IPS-11a (cell line): ENCODE data around the gene YIPF6.
"Not testable (repeated sequence)": the region's sequence is repeated elsewhere in the genome, so short reads cannot be mapped to it uniquely, and the experiment has no call there.

Source experiments
- H3K4me3 ChIP-seq: one replicate; pipeline ENCODE4 v1.5.1; 2013; ENCODE audit warnings: low read depth, low read length, control low read depth

YIPF6 gene

DNA sequence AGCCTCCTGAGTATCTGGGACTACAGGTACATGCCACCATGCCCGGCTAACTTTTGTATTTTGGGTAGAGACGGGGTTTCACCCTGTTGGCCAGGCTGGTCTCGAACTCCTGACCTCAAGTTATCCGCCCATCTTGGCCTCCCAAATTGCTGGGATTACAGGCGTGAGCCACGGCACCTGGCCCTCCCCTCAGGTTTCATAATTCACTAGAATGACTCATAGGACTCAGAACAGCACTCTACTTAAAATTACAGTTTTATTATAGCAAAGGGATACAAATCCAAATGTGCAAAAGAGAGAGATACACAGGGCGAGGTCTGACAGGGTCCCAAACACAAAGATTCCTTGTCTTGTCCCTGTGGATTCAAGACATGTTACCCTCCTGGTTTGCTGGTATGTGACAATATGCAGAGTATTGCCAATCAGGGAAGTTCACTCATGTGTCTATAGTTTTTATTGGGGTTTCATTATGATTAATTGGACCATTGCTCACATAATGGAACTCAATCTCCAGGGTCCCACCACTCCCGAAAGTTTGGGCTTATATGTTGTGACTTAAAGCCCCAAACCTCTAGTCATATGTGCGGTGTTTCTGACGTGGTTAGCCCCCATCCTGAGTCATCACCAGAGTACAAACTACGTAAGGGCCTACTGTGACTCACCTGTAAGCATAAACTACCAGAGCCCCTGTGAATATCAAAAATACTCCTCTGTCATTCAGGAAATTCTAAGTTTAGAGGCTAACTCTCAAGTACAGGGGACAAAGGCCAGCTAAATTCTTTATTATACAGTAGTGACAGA is 5.2 kb downstream of the YIPF6 start:
- H3K4me3 ChIP-seq = no peak overlapping the region

DNA sequence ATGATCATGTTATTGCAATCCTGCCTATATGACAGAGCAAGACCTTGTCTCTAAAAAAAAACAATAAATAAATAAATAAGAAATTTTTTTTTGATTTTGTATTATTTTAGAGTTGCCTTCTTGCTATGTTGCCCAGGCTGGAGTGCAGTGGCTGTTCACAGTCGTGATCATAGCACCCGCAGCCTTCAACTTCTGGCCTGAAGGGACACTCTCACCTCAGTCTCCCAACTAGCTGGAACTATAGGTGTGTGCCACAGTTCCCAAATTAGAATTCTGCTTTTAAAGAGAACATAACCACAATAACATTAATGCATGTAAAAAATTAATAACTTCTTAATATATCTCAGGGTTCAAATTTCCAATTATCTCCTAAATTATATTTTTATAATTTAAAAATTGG is 7.8 kb downstream of the YIPF6 start:
- no peak overlapping the region for H3K4me3 ChIP-seq

DNA sequence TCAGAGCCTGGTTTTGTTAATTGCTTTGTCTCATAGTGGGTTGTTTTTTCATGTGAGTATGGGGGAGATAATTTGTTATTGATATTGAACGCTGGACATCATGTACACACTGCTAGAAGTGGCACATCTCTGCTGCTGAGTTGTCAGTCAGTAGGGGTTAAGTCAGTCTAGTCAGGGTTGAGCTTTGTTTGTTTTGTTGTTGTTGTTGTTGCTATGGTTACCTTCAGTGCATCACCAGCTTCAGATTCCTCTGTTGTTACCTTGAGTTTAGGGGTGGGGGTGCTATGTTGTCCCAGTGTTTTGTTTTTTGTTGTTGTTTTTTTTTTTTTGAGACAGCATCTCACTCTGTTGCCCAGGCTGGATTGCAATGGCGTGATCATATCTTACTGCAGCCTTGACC is 9.9 kb downstream of the YIPF6 start:
- H3K4me3 ChIP-seq = no peak overlapping the region

DNA sequence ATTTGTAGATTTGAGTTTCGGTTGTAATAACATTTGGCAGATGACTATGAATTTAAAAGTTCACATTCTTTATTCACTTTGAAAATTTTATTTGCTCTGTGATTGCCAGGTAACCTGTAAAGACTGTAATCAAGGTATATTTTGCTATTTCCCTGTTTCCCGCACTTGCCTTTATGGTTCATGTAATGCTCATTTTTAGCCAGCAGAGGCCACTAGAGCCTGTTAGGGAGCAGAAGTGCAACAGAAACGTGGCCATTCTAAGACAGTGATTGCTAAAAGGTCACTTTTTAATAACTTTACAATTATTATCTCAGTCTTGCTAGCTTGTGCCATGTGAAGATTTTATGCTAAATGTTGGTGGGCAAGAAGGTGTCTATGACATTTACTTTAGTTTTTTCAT is 12.4 kb downstream of the YIPF6 start:
- H3K4me3 ChIP-seq = no peak overlapping the region

DNA sequence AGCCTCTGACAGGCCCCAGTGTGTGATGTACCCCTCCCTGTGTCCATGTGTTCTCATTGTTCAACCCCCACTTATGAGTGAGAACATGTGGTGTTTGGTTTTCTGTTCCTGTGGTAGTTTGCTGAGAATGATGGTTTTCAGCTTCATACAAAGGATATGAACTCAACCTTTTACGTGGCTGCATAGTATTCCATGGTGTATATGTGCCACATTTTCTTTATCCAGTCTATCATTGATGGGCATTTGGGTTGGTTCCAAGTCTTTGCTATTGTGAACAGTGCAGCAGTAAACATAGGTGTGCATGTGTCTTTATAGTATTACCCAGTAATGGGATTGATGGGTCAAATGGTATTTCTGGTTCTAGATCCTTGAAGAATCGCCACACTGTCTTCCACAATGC is 25.8 kb downstream of the YIPF6 start:
- not testable (repeated sequence) for H3K4me3 ChIP-seq

DNA sequence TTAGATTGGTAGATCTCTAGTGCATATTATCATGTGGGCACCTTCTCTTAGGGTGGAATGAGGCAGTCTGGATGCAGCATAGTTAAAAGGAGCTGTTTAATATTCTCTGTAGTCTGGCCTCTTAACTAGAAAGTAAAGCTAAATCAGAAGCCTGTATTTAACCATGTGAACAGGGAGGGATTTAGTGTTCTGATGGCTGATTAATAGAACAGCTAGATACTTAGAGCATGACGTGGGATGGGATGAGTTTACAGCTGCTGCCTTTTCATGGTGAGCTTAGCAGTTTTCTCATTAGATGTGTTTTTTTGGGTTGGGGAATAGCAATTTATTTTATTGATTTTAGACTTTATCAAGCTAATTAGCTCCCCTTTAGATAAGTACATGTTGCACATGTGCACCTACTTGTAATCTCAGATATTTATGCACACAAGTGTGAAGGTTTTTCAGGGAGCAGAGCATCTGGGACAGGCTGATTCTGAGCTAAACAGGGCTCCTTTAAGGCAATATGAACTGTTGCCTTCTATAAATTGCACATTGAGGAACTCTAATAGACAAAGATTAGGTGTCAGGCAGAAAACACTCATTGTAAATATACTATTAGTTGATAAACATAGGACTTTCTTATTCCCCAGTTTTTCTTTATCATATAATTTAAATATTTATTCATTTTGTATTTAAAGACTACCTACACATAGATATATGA is 34.1 kb downstream of the YIPF6 start:
- no peak overlapping the region for H3K4me3 ChIP-seq

DNA sequence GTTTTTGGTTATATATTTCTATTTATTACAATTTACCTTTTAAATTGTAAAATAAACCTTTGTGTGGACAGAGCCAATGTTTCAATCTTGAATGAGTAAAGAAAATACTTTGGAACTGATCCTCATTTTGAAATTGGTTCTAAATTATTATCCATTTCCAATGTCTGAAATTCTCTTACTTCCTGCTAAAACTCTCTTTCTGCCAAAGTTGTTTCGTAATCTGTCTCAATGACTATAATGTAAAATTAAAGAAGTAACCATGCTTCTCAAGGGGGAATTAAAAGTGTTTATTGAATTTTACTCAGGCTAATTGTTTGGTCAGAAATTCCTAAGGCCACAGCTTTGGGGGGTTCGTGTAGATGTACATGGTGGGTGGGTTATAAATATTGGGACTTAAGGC is 34.8 kb downstream of the YIPF6 start:
- H3K4me3 ChIP-seq = no peak overlapping the region

DNA sequence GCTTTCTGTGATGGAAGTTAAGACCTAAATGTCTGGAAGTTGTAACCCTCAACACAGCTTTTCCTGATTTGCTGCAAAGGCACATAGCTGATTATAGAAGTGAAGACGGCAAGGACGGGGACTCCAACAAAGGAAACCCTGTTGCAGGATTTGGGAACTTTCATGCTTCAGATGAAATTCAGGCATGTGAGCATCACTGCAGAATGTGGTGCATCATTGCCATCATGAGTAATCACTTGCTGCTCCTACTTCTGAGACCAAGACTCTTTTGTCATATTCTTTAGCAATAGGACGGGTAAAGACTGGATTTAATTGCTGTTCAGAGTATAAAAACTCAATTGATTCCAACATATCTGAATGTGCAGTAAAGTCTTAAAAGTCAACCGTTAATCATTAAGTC is 35.8 kb downstream of the YIPF6 start:
- H3K4me3 ChIP-seq = no peak overlapping the region

DNA sequence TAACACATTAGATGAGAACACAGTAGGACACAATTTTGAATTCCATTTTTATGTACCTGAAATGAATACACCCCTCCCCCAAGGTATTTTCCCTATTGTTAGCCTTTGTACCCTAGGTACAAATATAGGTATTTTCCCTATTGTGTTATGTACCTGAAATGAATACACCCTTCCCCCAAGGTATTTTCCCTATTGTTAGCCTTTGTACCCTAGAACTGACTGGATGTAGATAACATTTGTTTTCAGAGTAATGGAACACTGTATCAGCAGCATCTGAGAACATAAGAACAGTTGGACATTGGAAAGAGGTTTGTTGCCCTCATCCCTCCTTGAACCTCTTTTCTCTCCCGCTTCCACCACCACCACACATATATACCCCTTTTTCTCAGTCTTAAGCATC is 37.6 kb downstream of the YIPF6 start:
- H3K4me3 ChIP-seq = no peak overlapping the region

DNA sequence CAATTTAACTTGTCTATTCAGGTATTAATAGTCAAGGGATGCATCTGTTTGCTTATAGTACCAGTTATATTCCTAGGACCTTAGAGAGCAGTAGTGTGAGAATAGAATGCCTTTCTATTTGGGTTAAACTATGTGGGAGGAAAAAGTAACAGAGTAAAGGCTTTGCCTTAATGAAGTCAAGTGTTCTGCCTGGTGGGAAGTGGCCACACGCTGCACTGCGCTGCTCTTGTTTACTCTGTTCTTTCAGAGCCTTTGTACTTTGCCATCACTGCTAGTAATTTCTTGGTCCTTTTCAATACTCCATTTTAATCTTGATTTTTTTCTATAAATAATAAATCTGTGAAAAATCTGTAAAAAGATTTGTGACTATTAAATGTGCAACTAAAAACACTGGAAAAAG is 38.0 kb downstream of the YIPF6 start:
- no peak overlapping the region for H3K4me3 ChIP-seq

DNA sequence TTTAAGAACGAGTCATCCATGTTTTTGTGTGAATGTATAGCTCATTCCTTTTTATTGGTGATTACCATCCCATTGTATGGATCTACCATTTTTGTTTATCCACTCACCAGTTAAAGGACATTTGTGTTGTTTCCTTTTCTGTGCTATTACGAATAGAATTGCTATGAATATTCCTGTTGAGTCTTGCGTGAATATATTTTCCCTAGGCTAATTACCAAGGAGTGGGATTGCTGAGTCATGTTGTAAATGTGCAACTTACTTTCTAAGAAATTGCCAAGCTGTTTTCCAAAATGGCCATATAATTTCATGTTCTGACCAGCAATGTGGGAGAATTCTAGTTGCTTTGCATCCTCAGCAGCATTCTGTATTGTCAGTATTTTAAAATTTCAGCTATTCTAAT is 51.3 kb downstream of the YIPF6 start:
- no peak overlapping the region for H3K4me3 ChIP-seq

DNA sequence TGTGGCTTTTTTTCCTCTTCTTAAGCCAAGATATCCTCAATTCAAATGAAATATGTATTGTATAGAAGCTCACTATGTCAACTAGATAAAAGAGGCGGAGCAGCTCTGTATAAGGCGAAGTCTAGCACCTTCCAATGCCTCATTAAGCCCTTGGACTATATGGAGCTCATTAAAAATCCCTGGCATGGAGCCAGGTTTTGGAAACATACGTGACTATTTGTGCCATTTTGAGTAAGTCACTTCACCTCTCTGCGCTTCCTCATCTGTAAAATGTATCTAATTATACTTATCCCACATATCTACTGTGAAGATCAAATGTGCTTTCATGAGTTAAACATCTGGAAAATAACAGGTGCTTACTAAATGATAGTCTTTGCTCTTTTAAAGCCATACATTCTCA is 57.2 kb downstream of the YIPF6 start:
- H3K4me3 ChIP-seq = no peak overlapping the region

DNA sequence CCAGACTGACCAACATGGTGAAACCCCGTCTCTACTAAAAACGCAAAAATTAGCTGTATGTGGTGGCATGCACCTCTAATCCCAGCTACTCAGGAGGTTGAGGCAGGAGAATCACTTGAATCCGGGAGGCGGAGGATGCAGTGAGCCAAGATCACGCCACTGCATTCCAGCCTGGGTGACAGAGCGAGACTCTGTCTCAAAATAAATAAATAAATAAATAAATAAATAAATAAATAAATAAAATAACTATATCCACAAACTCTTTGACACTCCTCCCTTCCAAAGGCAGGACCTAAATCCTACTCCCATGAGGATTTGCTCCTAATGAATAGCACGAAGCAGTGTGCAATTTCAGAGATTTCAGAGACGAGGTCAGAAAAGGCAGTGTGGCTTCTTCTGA is 58.3 kb downstream of the YIPF6 start:
- H3K4me3 ChIP-seq = not testable (repeated sequence)

DNA sequence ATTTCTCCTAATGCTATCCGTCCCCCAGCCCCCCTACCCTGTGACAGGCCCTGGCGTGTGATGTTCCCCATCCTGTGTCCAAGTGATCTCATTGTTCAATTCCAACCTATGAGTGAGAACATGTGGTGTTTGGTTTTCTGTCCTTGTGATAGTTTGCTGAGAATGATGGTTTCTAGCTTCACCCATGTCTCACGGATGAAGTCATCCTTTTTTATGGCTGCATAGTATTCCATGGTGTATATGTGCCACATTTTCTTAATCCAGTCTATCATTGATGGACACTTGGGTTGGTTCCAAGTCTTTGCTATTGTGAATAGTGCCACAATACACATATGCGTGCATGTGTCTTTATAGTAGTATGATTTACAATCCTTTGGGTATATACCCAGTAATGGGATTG is 61.1 kb downstream of the YIPF6 start:
- not testable (repeated sequence) for H3K4me3 ChIP-seq

DNA sequence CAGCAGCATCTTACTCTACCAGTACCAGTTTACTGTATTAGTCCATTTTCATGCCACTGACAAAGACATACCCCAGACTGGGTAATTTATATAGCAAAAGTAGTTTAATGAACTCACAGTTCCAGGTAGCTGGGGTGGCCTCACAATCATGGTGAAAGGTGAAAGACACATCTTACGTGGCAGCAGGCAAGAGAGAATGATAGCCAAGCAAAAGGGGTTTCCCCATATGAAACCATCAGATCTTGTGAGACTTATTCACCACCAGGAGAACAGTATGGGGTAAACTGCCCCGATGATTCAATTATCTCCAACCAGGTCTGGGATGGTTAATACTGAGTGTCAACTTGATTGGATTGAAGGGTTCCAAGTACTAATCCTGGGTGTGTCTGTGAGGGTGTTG is 69.3 kb downstream of the YIPF6 start:
- H3K4me3 ChIP-seq = no peak overlapping the region

DNA sequence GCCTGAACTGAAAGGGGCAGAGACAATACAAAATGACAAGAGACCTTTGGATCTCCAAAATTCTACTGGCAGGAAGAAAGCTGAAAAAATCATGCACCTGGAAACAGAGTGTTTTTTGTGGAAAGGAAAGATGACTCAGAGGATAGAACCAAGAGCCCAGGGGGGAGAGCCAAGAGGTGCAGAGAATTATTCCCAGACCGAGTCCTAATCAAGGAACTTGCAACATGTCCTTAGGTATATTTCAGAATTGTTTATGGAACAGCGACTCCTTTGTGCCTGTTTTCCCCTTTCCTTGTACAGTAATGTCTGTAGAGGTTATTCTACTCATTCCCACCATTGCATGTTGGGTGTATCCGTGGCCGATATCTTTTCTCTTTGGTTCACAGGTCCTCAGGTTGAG is 71.7 kb downstream of the YIPF6 start:
- no peak overlapping the region for H3K4me3 ChIP-seq

DNA sequence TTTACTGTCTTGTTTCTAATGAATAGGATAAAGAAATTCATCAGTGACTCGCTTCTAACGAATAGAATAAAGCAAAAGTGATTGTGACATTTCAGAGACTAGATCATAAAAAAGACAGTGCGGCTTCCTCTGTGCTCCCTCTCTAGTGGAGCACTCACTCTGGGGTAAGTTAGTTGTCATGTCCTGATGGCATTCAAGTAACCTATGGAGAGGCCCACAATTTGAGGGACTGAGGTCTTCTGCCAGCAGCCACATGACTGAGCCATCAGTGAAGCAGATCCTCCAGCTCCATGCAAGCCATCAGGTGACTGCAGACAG is 72.4 kb downstream of the YIPF6 start:
- H3K4me3 ChIP-seq = no peak overlapping the region

DNA sequence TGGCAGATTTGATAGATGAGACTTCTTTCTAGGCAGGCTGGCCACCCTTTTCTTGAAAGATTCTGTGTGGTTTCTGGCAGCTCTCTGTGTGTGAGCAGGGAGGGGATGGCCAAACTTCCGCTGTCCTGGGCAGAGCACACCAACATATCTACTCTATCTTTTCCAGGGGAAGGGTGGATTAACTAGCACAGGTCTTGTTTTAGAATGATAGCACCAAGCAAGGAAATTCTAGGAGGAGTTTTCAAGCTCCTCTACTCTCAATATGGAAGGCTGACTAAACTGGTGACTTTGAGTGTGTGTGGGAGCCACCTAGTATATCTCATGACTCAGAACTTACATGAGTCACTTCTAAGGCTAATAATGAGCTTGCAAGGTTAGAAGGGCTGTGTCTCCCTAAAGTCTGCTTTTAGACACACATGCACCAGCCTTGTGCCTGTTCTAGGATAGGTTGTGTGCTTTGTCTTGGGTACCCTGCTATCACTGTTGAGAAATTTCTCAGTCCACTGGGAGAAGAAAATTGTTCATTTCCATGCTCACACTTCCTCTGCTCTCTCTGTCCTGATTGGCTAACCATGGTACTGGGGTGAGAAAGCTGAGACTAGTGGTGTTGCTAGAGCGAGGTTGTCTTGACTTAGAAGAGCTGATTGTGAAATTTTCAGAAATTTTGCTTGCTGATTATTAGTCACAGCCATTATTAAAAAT is 72.9 kb downstream of the YIPF6 start:
- H3K4me3 ChIP-seq = no peak overlapping the region

DNA sequence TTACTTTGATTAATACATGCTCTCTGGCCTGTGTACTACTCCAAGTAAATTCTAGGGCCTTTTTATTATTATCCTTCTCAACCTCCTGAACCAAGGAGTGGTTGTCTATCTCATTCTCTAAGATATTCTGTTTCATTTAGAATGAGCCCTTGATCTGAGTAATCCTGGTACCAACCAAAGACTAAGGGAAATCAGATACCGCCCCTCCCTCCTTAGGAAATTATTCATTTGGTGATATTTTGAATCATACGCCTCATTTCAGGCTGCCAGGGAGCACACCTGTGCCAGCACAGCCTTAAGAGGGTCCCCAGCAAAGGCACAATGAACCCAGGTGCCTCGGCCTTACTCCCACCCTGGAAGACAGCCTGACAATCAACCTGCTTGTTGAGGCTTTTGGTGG is 75.4 kb downstream of the YIPF6 start:
- H3K4me3 ChIP-seq = no peak overlapping the region

DNA sequence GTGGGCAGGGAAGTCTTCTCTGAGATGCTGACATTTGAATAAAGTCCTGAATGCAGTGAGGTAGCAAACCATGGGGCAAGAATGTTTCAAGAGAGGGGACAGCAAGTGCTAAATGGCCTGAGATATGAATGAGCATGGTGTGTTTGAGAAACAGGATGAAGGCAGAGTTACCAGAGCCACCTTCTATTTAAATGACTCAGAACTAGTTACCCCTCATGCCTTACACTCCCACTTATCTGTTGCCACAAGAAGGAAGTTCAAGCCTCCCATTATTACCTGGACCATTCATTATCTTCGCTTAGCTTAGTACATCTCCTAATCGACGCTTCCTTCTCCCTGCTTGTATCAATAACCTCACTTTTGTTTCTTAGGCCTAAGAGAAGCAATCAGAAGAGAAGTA is 81.0 kb downstream of the YIPF6 start:
- no peak overlapping the region for H3K4me3 ChIP-seq

DNA sequence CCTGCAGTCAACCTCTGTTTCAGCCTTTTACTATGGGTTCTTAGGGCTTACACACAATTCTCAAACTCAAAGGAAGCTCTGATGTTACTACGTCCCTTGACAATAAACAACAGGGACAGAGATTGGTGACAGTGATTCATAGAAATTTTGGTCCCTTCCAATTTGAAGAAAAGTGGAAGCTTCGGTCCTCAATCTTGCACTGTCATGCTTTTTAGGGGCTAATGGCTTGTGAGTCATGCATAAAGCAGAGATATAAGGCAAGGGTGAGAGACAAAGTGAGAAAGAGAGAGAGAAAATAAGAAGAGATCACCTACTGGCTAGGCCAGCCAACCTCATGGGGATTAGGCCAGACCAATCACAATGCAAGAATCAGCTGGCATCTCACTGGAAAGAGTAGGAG is 85.4 kb downstream of the YIPF6 start:
- H3K4me3 ChIP-seq = no peak overlapping the region
